ENCODE measurements around the gene RAP1GAP2.

- no peak for TF ChIP-seq CTCF (IDR thresholded peaks at IDR 0.05; ENCODE audit: insufficient read depth, low read depth, low read length)
- no peak for TF ChIP-seq EZH2 (IDR thresholded peaks at IDR 0.05; ENCODE audit: insufficient read depth, low read length)
These were observed 230.1 kb downstream of the RAP1GAP2 start for GRCh38 chr17:3026125-3026855.
